Ramos (cell line): ENCODE results near the gene RELL1.

ENCODE experiments used
- in situ Hi-C: fragments of 300-500 bp; cut with MboI; formaldehyde crosslinking; loops from one replicate; pipeline ENCODE4 v1.14.3; 2022; ENCODE audit warnings: low sequenced_read_pairs; ENCODE audit not compliant: unreplicated experiment

Gene RELL1

GRCh38 chr4:37667197-37668100 lies 18.7 kb downstream of the RELL1 start:
- in situ Hi-C loops: no loop called here

DNA sequence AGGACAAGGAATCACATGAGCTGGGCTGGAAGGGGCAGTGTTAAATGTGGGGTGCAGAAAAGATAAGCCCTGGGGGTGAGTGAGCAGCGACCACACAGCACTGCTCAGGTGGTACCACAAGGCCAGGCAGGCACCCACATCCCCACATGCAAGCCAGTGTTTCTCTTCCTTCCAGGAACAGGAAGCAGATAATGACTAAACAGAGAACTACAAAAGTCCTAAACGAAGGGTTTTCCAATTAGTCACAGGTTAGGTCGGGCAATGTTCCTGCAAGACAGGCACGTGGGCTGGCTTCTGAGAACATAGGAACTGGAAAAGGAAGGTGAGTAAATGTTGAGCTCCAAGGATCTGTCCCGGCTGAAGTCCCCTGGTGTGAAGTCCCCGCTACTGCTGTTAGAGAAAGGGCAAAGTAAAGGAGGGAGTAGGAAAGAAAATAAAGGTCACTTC lies 19.5 kb downstream of the RELL1 start:
- in situ Hi-C loops: no loop called here

- in situ Hi-C loops: no loop called here
Measured at GRCh38 chr4:37665333-37666320, 20.5 kb downstream of the RELL1 start.

GRCh38 chr4:37664696-37665095 lies 21.5 kb downstream of the RELL1 start:
- in situ Hi-C loops: no loop called here

- in situ Hi-C loops: no loop called here
Measured at GRCh38 chr4:37663552-37663951, 22.6 kb downstream of the RELL1 start.

GRCh38 chr4:37662861-37663390 lies 23.2 kb downstream of the RELL1 start:
- in situ Hi-C loops: no loop called here

DNA sequence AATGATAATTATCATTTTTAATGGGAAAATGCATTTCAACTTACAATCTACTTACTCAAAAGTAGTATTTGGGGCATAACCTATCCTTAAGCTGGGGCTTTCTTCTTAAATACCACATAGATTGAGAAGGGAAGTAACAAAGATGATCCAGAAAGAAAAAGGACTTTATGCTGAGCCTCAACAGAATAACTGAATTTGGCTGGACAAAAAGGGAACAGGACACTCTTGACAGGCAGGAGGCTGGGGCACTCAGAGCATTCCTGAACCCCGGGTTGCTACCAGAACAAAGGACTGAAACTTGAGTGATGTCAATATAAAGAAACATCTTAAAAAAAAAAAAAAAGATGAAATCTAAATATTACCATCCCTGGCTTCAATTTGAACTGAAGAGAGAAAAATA lies 23.9 kb downstream of the RELL1 start:
- in situ Hi-C loops: no loop called here

DNA sequence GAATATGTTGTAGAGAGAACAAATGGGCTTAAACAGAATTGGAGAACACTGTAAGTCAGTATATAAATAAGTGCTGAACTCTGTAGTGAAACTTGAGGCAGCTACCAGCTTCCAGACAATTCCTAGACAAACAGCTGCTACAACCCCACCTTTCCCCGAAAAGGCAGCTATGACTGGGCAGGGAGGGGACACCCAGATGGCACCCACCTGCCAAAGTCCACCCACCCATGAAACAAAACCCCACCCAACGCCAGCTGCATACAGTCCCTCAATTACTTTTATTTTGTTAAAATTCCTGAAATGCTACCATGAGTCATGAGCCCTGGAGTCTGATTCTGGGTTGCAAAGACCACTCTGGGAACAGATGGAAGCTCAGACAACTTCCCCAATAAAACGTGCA lies 24.4 kb downstream of the RELL1 start:
- in situ Hi-C loops: no loop called here

- in situ Hi-C loops: no loop called here
Measured at GRCh38 chr4:37659696-37660095, 26.5 kb downstream of the RELL1 start.

GRCh38 chr4:37656649-37657048 lies 29.5 kb downstream of the RELL1 start:
- in situ Hi-C loops: no loop called here

GRCh38 chr4:37653601-37654000 lies 32.6 kb downstream of the RELL1 start:
- in situ Hi-C loops: no loop called here

- in situ Hi-C loops: no loop called here
Measured at GRCh38 chr4:37652747-37653527, 33.2 kb downstream of the RELL1 start.

DNA sequence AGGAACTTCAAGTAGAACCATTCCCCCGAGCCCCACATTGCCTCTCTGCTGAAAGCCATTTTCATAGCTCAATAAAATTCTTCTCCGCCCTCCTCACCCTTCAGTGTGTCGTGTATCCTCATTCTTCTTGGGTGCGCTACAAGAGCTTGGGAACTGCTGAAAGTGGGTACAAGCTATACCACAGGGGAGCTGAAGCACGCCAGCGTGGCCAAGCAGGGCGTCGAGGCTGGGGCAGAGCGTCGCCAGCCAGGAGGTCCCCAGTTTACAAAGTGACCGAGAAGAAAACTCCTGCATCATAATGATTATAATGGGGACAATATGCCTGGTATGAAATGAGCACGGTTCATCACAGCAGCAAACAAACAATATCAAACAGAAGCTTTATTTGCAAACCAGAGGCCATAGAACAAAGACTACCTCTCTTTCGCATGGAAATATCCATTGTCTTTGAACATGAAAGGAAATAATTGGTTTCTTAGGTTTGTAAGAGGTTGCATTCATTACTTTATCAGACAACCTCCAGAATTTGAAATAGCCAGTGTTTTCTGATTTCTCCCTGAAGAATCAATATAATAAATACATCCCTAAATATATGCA lies 34.3 kb downstream of the RELL1 start:
- in situ Hi-C loops: no loop called here

DNA sequence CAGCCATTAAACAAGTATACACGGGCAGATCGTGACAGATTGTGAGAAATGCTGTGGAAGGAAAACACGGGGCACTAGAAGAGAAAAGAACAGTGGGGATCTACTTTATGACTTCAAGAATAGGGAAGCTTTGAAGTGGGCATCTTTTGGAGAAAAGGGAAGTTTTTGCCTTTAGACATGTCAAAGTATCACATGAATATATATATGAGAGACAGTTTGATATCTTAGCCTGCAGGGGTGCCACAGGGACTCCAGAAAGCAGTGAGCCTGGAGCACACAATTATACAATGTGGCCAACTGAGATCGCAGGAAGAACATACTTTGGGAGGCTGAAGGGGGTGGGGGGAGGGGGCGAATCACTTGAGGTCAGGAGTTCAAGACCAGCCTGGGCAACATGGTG lies 35.7 kb downstream of the RELL1 start:
- in situ Hi-C loops: no loop called here

- in situ Hi-C loops: no loop called here
Measured at GRCh38 chr4:37649268-37649667, 36.9 kb downstream of the RELL1 start.

GRCh38 chr4:37648084-37648817 lies 37.9 kb downstream of the RELL1 start:
- in situ Hi-C loops: no loop called here

GRCh38 chr4:37646247-37646646 lies 39.9 kb downstream of the RELL1 start:
- in situ Hi-C loops: no loop called here

GRCh38 chr4:37645736-37646135 lies 40.4 kb downstream of the RELL1 start:
- in situ Hi-C loops: no loop called here

DNA sequence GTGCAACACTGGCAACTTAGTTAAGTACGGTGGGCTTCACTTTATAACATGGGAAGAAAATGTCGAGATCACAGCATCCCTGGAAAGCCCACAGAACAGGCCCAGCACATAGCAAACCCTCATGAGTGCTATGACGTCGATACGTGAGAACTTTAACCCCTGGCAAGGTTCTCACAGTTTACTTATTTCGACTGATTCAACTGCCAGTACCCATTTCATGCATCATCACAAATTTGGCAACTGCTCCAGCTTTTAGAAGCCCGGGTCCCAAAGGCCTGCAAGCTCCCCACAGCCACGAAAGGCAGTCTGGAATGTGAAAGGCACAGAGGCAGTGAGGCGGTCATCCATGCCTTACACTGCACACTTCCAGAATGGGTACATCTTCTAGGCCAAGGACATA lies 41.2 kb downstream of the RELL1 start:
- in situ Hi-C loops: no loop called here
